Gastrocnemius medialis (tissue), 4 donors: ENCODE data around the gene AASS. TPM values are rescaled to one million over a fixed set of nuclear protein-coding genes. Genes with fewer than 3 reads are reported as not detected.

Experiments
- total RNA-seq, 4 donors: library from RNA; depleted of rRNA; stranded (reverse); fragments of >200 nt; gene quantifications; one replicate each; pipeline versions ENCODE4 v1.1.0 to v1.2.3, GENCODE V29; 2016

AASS gene
- total RNA-seq, 4 donors from 2014 or later, result 7.5 to 12.0 (median 9.5) TPM

Other genes starting within 250 kb of the AASS start
- gene FEZF1, start 160.5 kb upstream of the AASS start, total RNA-seq, result not detected